SK-N-SH treated with all-trans-retinoic acid at 6 μM for 48 hours (cell line): ENCODE measurements around the gene LMF1.

Source experiments
- ATAC-seq: fragments of 200-7000 bp; cut with Tn5 transposase; 3 replicates; pipeline ENCODE4 v1.9.1; 2020; ENCODE audit warnings: mild to moderate bottlenecking, moderate library complexity
- ARNTL ChIP-seq: fragments of 450-650 bp; formaldehyde crosslinking; IDR thresholded peaks from 2 replicates; pipeline ENCODE4 v1.5.0; 2020; ENCODE audit warnings: low read depth, mild to moderate bottlenecking, moderate library complexity, borderline replicate concordance
- CSDC2 ChIP-seq: fragments of 250-450 bp; sonication (Bioruptor Pico); IDR thresholded peaks from 2 replicates; pipeline ENCODE4 v1.5.0; 2020; ENCODE audit warnings: mild to moderate bottlenecking, moderate library complexity
- ESRRG ChIP-seq: fragments of 250-450 bp; sonication (Bioruptor Pico); IDR thresholded peaks from 2 replicates; pipeline ENCODE4 v1.6.1; 2021; ENCODE audit warnings: mild to moderate bottlenecking
- GLIS3 ChIP-seq: fragments of 250-450 bp; sonication (Bioruptor Pico); IDR thresholded peaks from 2 replicates; pipeline ENCODE4 v1.5.0; 2020; ENCODE audit warnings: mild to moderate bottlenecking, moderate library complexity
- ISL1 ChIP-seq: fragments of 250-450 bp; sonication (Bioruptor Pico); IDR thresholded peaks from 2 replicates; pipeline ENCODE4 v2.1.2; 2022; ENCODE audit warnings: mild to moderate bottlenecking, moderate library complexity
- OSR1 ChIP-seq: fragments of 250-450 bp; sonication (Bioruptor Pico); IDR thresholded peaks from 2 replicates; pipeline ENCODE4 v1.8.0; 2022; ENCODE audit warnings: moderate library complexity, mild to moderate bottlenecking, inconsistent platforms
- PPARA ChIP-seq: fragments of 250-450 bp; sonication (Bioruptor Pico); IDR thresholded peaks from 2 replicates; pipeline ENCODE4 v1.5.0; 2020; ENCODE audit warnings: mild to moderate bottlenecking, borderline replicate concordance
- RARB ChIP-seq: fragments of 250-450 bp; sonication (Bioruptor Pico); IDR thresholded peaks from 2 replicates; pipeline ENCODE4 v1.8.0; 2021; ENCODE audit warnings: mild to moderate bottlenecking, moderate library complexity
- SNAI2 ChIP-seq: fragments of 250-450 bp; sonication (Bioruptor Pico); IDR thresholded peaks from 2 replicates; pipeline ENCODE4 v1.5.0; 2020; ENCODE audit warnings: mild to moderate bottlenecking, moderate library complexity
- TCF4 ChIP-seq: fragments of 250-450 bp; sonication (Bioruptor Pico); IDR thresholded peaks from 2 replicates; pipeline ENCODE4 v1.8.0; 2021; ENCODE audit warnings: mild to moderate bottlenecking, moderate library complexity, borderline replicate concordance
- TOX ChIP-seq: fragments of 250-450 bp; sonication (Bioruptor Pico); IDR thresholded peaks from 2 replicates; pipeline ENCODE4 v1.8.0; 2021; ENCODE audit warnings: mild to moderate bottlenecking, moderate library complexity, borderline replicate concordance
- ZC3H10 ChIP-seq: fragments of 250-450 bp; sonication (Bioruptor Pico); IDR thresholded peaks from 2 replicates; pipeline ENCODE4 v1.5.1; 2021; ENCODE audit warnings: mild to moderate bottlenecking, moderate library complexity
- ZFP3 ChIP-seq: fragments of 250-450 bp; sonication (Bioruptor Pico); IDR thresholded peaks from 2 replicates; pipeline ENCODE4 v1.5.0; 2020; ENCODE audit warnings: mild to moderate bottlenecking, moderate library complexity
- ZFP30 ChIP-seq: fragments of 450-650 bp; formaldehyde crosslinking; IDR thresholded peaks from 2 replicates; pipeline ENCODE4 v1.5.0; 2022; ENCODE audit warnings: mild to moderate bottlenecking, moderate library complexity
- ZNF565 ChIP-seq: fragments of 450-650 bp; formaldehyde crosslinking; conservative IDR thresholded peaks from 2 replicates; pipeline ENCODE4 v1.5.0; 2020; ENCODE audit warnings: low read depth, mild to moderate bottlenecking, moderate library complexity
- ZNF8 ChIP-seq: fragments of 450-650 bp; formaldehyde crosslinking; IDR thresholded peaks from 2 replicates; pipeline ENCODE4 v1.5.0; 2020; ENCODE audit warnings: mild to moderate bottlenecking, moderate library complexity
- TF ChIP-seq, protein P1 (sequence below): fragments of 250-450 bp; sonication (Bioruptor Pico); IDR thresholded peaks from 2 replicates; pipeline ENCODE4 v1.5.1; 2020; ENCODE audit warnings: low read depth, mild to moderate bottlenecking, moderate library complexity
- TF ChIP-seq, protein P2 (sequence below): fragments of 250-450 bp; sonication (Bioruptor Pico); IDR thresholded peaks from 2 replicates; pipeline ENCODE4 v1.5.1; 2021; ENCODE audit warnings: mild to moderate bottlenecking, moderate library complexity
- TF ChIP-seq, protein P3 (sequence below): fragments of 250-450 bp; sonication (Bioruptor Pico); IDR thresholded peaks from 2 replicates; pipeline ENCODE4 v1.8.0; 2020; ENCODE audit warnings: mild to moderate bottlenecking, moderate library complexity, borderline replicate concordance
- TF ChIP-seq, protein P4 (sequence below): fragments of 250-450 bp; sonication (Bioruptor Pico); IDR thresholded peaks from 2 replicates; pipeline ENCODE4 v1.8.0; 2021; ENCODE audit warnings: low read depth, mild to moderate bottlenecking, moderate library complexity, borderline replicate concordance
- TF ChIP-seq, protein P5 (sequence below): fragments of 250-450 bp; sonication (Bioruptor Pico); IDR thresholded peaks from 2 replicates; pipeline ENCODE4 v1.5.0; 2020; ENCODE audit warnings: mild to moderate bottlenecking, moderate library complexity

The LMF1 gene

DNA sequence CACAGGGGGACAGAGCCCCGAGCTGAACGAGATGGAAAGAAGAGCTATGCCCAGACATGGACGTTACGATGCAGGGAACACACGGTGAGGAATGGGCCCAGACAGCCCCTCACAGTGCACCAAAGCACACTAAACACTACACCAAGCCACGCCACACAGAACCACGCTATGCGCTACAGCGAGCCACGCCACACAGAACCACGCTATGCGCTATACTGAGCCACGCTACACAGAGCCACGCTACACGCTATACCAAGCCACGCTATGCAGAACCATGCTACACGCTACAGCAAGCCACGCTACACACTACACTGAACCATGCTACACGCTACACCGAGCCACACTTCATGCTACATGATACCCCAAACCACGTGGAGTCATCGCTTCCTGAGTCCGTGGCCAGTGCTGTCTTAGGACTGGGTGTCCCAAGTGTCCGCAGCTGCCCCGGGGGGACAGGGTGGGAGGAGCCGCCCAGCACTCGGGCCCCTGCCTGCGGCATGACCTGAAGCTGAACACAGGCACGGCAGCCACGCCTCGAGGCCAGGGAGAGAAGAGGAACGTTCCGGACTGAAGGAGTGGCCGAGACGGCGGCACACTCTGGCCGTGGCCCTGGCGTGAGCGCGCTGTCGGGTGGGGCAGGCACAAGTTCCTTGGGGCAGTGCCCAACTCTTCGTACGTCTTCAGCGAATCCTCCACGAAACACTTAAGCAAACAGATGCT is 61.3 kb downstream of the LMF1 start:
- ATAC-seq = no peak
- no peak for TF ChIP-seq ESRRG (CRISPR knock-in tag)
- no peak for TF ChIP-seq PPARA (CRISPR knock-in tag)
- no peak for TF ChIP-seq ZC3H10 (CRISPR knock-in tag)
- TF ChIP-seq, protein P1, sequence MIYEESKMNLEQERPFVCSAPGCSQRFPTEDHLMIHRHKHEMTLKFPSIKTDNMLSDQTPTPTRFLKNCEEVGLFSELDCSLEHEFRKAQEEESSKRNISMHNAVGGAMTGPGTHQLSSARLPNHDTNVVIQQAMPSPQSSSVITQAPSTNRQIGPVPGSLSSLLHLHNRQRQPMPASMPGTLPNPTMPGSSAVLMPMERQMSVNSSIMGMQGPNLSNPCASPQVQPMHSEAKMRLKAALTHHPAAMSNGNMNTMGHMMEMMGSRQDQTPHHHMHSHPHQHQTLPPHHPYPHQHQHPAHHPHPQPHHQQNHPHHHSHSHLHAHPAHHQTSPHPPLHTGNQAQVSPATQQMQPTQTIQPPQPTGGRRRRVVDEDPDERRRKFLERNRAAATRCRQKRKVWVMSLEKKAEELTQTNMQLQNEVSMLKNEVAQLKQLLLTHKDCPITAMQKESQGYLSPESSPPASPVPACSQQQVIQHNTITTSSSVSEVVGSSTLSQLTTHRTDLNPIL = no peak
- TF ChIP-seq GLIS3 = no peak
- no peak for TF ChIP-seq TOX
- no peak for TF ChIP-seq ZFP30 (CRISPR knock-in tag)
- no peak for TF ChIP-seq ZNF565
- TF ChIP-seq, protein P2, sequence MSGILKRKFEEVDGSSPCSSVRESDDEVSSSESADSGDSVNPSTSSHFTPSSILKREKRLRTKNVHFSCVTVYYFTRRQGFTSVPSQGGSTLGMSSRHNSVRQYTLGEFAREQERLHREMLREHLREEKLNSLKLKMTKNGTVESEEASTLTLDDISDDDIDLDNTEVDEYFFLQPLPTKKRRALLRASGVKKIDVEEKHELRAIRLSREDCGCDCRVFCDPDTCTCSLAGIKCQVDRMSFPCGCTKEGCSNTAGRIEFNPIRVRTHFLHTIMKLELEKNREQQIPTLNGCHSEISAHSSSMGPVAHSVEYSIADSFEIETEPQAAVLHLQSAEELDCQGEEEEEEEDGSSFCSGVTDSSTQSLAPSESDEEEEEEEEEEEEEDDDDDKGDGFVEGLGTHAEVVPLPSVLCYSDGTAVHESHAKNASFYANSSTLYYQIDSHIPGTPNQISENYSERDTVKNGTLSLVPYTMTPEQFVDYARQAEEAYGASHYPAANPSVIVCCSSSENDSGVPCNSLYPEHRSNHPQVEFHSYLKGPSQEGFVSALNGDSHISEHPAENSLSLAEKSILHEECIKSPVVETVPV = no peak
- TF ChIP-seq, protein P3, sequence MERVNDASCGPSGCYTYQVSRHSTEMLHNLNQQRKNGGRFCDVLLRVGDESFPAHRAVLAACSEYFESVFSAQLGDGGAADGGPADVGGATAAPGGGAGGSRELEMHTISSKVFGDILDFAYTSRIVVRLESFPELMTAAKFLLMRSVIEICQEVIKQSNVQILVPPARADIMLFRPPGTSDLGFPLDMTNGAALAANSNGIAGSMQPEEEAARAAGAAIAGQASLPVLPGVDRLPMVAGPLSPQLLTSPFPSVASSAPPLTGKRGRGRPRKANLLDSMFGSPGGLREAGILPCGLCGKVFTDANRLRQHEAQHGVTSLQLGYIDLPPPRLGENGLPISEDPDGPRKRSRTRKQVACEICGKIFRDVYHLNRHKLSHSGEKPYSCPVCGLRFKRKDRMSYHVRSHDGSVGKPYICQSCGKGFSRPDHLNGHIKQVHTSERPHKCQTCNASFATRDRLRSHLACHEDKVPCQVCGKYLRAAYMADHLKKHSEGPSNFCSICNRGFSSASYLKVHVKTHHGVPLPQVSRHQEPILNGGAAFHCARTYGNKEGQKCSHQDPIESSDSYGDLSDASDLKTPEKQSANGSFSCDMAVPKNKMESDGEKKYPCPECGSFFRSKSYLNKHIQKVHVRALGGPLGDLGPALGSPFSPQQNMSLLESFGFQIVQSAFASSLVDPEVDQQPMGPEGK = no peak
- no peak for TF ChIP-seq CSDC2 (CRISPR knock-in tag)
- no peak for TF ChIP-seq TCF4

DNA sequence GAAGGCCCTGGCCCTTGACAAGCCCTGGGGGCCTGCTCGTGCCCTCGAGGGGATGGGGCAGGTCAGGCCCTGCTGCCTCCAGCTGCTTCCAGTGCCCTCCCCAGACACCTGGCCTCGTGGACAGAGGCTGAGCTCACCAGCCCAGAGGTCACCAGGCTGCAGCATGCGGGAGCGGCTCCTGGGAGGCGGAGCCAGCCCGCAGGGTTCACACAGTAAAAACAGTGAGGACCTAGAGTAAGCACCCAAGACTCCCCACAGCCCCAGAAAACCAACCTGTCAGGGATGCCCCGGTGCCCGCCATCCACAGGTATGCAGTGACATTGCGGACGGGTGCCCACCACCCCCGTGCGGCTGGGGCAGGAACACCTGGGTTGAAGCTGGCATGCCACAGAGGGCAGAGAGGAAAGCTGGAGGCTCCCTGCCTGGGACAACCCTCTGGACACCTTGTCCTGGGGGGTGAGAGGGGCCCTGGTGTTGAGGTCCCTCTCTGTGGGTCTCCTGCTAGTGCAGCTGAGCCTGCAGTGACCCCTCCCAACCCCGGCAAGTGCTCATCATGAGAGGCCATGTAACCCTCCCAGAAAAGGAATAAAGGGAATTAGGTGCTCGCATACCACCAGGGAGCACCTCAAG is 62.1 kb downstream of the LMF1 start:
- TF ChIP-seq ZC3H10 (CRISPR knock-in tag) (no peak), PPARA (CRISPR knock-in tag) (no peak), SNAI2 (no peak), CSDC2 (CRISPR knock-in tag) (no peak), ARNTL (CRISPR knock-in tag) (no peak), ZFP3 (CRISPR knock-in tag) (no peak), ISL1 (CRISPR knock-in tag) (no peak)
- TF ChIP-seq, protein P3 = no peak
- TF ChIP-seq, protein P1 = no peak
- TF ChIP-seq, protein P2 = no peak

DNA sequence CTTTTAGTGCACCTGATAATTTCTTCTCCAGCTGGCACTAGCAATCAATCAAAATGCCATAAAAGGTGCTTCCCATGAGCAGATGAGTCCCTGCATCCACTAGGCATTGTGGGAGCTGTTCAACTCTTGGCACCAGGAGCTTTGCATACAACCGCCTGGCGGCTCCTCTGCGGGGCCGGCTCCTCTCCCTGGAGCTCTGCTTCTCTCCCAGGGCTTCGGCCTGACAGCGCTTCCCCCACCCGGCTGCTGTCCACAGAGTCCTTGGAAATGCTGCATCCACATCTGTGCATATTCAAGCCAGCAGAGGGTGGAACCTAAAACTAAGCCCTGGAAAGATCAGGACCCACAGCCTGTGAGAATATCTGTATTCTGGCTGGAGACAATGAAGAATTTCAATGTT is 62.9 kb downstream of the LMF1 start:
- no peak for ATAC-seq
- no peak for TF ChIP-seq ZNF8
- TF ChIP-seq ZFP30 (CRISPR knock-in tag) = no peak
- TF ChIP-seq OSR1 (CRISPR knock-in tag) = no peak
- TF ChIP-seq ISL1 (CRISPR knock-in tag) = no peak
- TF ChIP-seq, protein P4, sequence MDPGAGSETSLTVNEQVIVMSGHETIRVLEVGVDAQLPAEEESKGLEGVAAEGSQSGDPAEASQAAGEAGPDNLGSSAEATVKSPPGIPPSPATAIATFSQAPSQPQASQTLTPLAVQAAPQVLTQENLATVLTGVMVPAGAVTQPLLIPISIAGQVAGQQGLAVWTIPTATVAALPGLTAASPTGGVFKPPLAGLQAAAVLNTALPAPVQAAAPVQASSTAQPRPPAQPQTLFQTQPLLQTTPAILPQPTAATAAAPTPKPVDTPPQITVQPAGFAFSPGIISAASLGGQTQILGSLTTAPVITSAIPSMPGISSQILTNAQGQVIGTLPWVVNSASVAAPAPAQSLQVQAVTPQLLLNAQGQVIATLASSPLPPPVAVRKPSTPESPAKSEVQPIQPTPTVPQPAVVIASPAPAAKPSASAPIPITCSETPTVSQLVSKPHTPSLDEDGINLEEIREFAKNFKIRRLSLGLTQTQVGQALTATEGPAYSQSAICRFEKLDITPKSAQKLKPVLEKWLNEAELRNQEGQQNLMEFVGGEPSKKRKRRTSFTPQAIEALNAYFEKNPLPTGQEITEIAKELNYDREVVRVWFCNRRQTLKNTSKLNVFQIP (CRISPR knock-in tag) = no peak
- TF ChIP-seq, protein P5, sequence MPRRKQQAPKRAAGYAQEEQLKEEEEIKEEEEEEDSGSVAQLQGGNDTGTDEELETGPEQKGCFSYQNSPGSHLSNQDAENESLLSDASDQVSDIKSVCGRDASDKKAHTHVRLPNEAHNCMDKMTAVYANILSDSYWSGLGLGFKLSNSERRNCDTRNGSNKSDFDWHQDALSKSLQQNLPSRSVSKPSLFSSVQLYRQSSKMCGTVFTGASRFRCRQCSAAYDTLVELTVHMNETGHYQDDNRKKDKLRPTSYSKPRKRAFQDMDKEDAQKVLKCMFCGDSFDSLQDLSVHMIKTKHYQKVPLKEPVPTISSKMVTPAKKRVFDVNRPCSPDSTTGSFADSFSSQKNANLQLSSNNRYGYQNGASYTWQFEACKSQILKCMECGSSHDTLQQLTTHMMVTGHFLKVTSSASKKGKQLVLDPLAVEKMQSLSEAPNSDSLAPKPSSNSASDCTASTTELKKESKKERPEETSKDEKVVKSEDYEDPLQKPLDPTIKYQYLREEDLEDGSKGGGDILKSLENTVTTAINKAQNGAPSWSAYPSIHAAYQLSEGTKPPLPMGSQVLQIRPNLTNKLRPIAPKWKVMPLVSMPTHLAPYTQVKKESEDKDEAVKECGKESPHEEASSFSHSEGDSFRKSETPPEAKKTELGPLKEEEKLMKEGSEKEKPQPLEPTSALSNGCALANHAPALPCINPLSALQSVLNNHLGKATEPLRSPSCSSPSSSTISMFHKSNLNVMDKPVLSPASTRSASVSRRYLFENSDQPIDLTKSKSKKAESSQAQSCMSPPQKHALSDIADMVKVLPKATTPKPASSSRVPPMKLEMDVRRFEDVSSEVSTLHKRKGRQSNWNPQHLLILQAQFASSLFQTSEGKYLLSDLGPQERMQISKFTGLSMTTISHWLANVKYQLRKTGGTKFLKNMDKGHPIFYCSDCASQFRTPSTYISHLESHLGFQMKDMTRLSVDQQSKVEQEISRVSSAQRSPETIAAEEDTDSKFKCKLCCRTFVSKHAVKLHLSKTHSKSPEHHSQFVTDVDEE (CRISPR knock-in tag) = no peak
- TF ChIP-seq RARB = no peak
- no peak for TF ChIP-seq PPARA (CRISPR knock-in tag)
- TF ChIP-seq, all 23 proteins: peak for 0

More for the DNA sequence above, 62.1 kb downstream of the LMF1 start:
- ATAC-seq = no peak
